HG03354 (cell line): Measurements from ENCODE around the gene CACYBP.

Experiments used
- ATAC-seq: cut with Tn5 transposase; IDR thresholded peaks from one replicate; pipeline ENCODE4 v1.9.1; 2021; ENCODE audit warnings: mild to moderate bottlenecking; ENCODE audit not compliant: unreplicated experiment, poor library complexity, severe bottlenecking

The CACYBP gene

GRCh38 chr1:174999936-175000696, at the start of gene CACYBP:
CACYBP (plus strand) TSS chr1:174999947; CDS start chr1:175000181, 234 bp downstream.
- peak; percentile 5 for ATAC-seq

- peak; percentile 63 for ATAC-seq
These were observed 46.3 kb upstream of the CACYBP start for GRCh38 chr1:174953285-174954072.

- ATAC-seq = peak; percentile 33
These were observed 45.7 kb upstream of the CACYBP start for GRCh38 chr1:174954073-174954460.

- no peak for ATAC-seq
These were observed 44.8 kb upstream of the CACYBP start for GRCh38 chr1:174954671-174955669.

- no peak for ATAC-seq
These were observed 43.7 kb upstream of the CACYBP start for GRCh38 chr1:174956086-174956485.

- ATAC-seq = no peak
These were observed 42.8 kb upstream of the CACYBP start for GRCh38 chr1:174956976-174957375.

GRCh38 chr1:174957829-174958228, 41.9 kb upstream of the CACYBP start:
- no peak for ATAC-seq

GRCh38 chr1:174958396-174958795, 41.4 kb upstream of the CACYBP start:
- no peak for ATAC-seq

GRCh38 chr1:174960362-174960761, 39.4 kb upstream of the CACYBP start:
- ATAC-seq = no peak

GRCh38 chr1:174963529-174964125, 36.1 kb upstream of the CACYBP start:
- no peak for ATAC-seq

GRCh38 chr1:174964261-174964971, 35.3 kb upstream of the CACYBP start:
- ATAC-seq = peak; percentile 42

- no peak for ATAC-seq
These were observed 34.8 kb upstream of the CACYBP start for GRCh38 chr1:174964972-174965361.

GRCh38 chr1:174965362-174966007, 34.3 kb upstream of the CACYBP start:
- ATAC-seq = no peak

- ATAC-seq = no peak
These were observed 33.7 kb upstream of the CACYBP start for GRCh38 chr1:174966008-174966572.

- no peak for ATAC-seq
These were observed 31.7 kb upstream of the CACYBP start for GRCh38 chr1:174967845-174968705.

GRCh38 chr1:174968750-174969244, 30.9 kb upstream of the CACYBP start:
- ATAC-seq = peak; percentile 64

- peak; percentile 49 for ATAC-seq
These were observed 29.8 kb upstream of the CACYBP start for GRCh38 chr1:174969977-174970376.
